Heart left ventricle (tissue), 16 donors: ENCODE results near the gene WHRN. TPM values are rescaled to one million over a fixed set of nuclear protein-coding genes. Genes with fewer than 3 reads are reported as not detected.
A peak's percentile ranks its signal among the peaks of the same experiment; 100 is the strongest.

Experiments
- ATAC-seq, 4 donors: fragments of 200-7000 bp; cut with Tn5 transposase; one replicate each; pipeline ENCODE4 v1.9.1; 2020 to 2022; ENCODE audit warnings: moderate library complexity in 4 of 4, mild to moderate bottlenecking in 3 of 4, moderate number of reproducible peaks in 1 of 4
- DNase-seq, 5 donors: peaks; one replicate each; pipeline ENCODE4 v3.0.0-alpha.2; 2020
- H3K27ac ChIP-seq, 12 donors: fragments of 200-600 bp; sonication (generic) in 4 of 12; one replicate each; pipeline versions ENCODE4 v1.5.0 to v1.8.0; 2016 to 2022; ENCODE audit warnings: mild to moderate bottlenecking in 2 of 12
- H3K27me3 ChIP-seq, 9 donors: fragments of 200-600 bp; sonication (generic) in 2 of 9; one replicate each; pipeline versions ENCODE4 v1.5.1 to v1.8.0; 2016 to 2022; ENCODE audit warnings: mild to moderate bottlenecking in 3 of 9
- H3K36me3 ChIP-seq, 9 donors: fragments of 200-600 bp; sonication (generic) in 2 of 9; one replicate each; pipeline versions ENCODE4 v1.5.0 to v1.8.0; 2018 to 2022; ENCODE audit warnings: mild to moderate bottlenecking in 2 of 9
- H3K4me1 ChIP-seq, 12 donors: fragments of 200-600 bp; sonication (generic) in 4 of 12; one replicate each; pipeline versions ENCODE4 v1.5.0 to v1.8.0; 2016 to 2022; ENCODE audit warnings: mild to moderate bottlenecking in 3 of 12
- H3K4me3 ChIP-seq, 12 donors: fragments of 200-600 bp; sonication (generic) in 4 of 12; one replicate each; pipeline versions ENCODE4 v1.5.0 to v1.8.0; 2017 to 2022; ENCODE audit warnings: mild to moderate bottlenecking in 9 of 12, moderate library complexity in 4 of 12
- H3K9me3 ChIP-seq, 12 donors: fragments of 200-600 bp; sonication (generic) in 4 of 12; one replicate each; pipeline versions ENCODE4 v1.5.0 to v1.8.0; 2016 to 2022; ENCODE audit warnings: mild to moderate bottlenecking in 1 of 12
- CTCF ChIP-seq, 12 donors: fragments of 200-600 bp; sonication (generic) in 4 of 12; IDR thresholded peaks; one replicate each; pipeline versions ENCODE4 v1.5.0 to v1.8.0; 2018 to 2022; ENCODE audit warnings: antibody characterized with exemption in 12 of 12, mild to moderate bottlenecking in 5 of 12
- POLR2A ChIP-seq, 2 donors: fragments of 450-650 bp; IDR thresholded peaks; one replicate each; pipeline ENCODE4 v1.6.1; 2017; ENCODE audit warnings: antibody characterized with exemption in 2 of 2, mild to moderate bottlenecking in 2 of 2, moderate library complexity in 2 of 2
- WGBS, 4 donors: extraction: QIAGEN DNeasy Blood & Tissue Kit in 2 of 4; methylation state at CpG; one replicate each; pipeline versions ENCODE4 v1.1.5 to v1.1.7; 2013 to 2018; 5-methylcytosine and 5-hydroxymethylcytosine counted together
- intact Hi-C, 10 donors: fragments of 100-400 bp; cut with DNase I; formaldehyde crosslinking; loops; one replicate each; pipeline versions ENCODE4 v1.11.1 to v1.14.2; 2022
- long read RNA-seq, 3 donors: library from polyadenylated mRNA; unstranded; transcript quantifications; one replicate each; pipeline ENCODE4 v2.0.0, GENCODE V29; 2020 to 2021
- polyA plus RNA-seq, 2 donors: library from polyadenylated mRNA; stranded (reverse); fragments of 200-250 nt; gene quantifications; one replicate each; pipeline ENCODE4 v1.2.3, GENCODE V29; 2013
- total RNA-seq, 9 donors: library from RNA; depleted of rRNA in 2 of 9; stranded (reverse); fragments of >200 nt in 2 of 9; fragmentation: NEBNext Ultra II Directional in 3 of 9; extraction: Animal tissue kit (Norgen Biotek cat#: 25700) in 3 of 9; gene quantifications; one replicate each; pipeline versions ENCODE4 v1.1.0 to v1.2.4, GENCODE V29; 2016 to 2023
- donor health status: ischemic (EF 13 %, LVEDD 7.1; RV severe dilation, severe dysfunction).
- donor health status: healthy with polysubstance abuse.
- donor health status: DM: no; HTN: yes; CAD: no.
- donor health status: DM: no; HTN: no; CAD: no.
- donor health status: ischemic (EF 25% LVEDD 6.9; RV normal size, moderate dysfunction).
- donor health status: ischemic (EF 25% LVEDD 5.7; RV mildly dilated, moderate dysfunction).
- donor health status: healthy.
- donor health status: DM: yes; HTN: yes; CAD: no.
- donor health status: ischemic (EF 35%, LVEDD 5.7; RV mildly dilated, moderate dysfunction).
- donor health status: nonischemic (EF 11% LVEDD 7.7; RV severe dilation, severe dysfunction).
- donor health status: DM: yes; HTN: yes; CAD: no.
- donor health status: PGD.
- donor health status: ischemic (EF 29% LVEDD 5.4; RV normal size, mild dysfunction).
- donor health status: nonischemic (EF 23%, LVEDD 6.1; RV moderate dilation, normal function).

WHRN gene
- total RNA-seq (1 to 10 TPM in 3 of 9 donors, under 1 TPM in 6; 0.12 to 1.4 (median 0.56) TPM), polyA plus RNA-seq (under 1 TPM; 0.37 to 0.61 TPM)
- long read RNA-seq, donor 1: 0 reads
- long read RNA-seq, donor 2: 0 reads
- long read RNA-seq, donor 3, partial matches to known transcripts: 0 of 1 reads
- long read RNA-seq, donor 3, other reads (novel, unspliced or antisense): 1 of 1 reads

- peaks cover 5 to 76% (median 48%) of the 10 kb centered on the region in 9 donors for H3K27me3 ChIP-seq
- peak within 1 kb of the TSS in 1 of 12 donors; percentile 86 for H3K27ac ChIP-seq
- 1 to 2% (median 2%) methylated on average over 29 to 75 of the region's 75 CpGs for WGBS, 4 donors
- intact Hi-C loops: no loop called here
- peak in 1 of 2 donors; percentile 53 for TF ChIP-seq POLR2A (IDR thresholded peaks at IDR 0.05)
- TF ChIP-seq CTCF (IDR thresholded peaks at IDR 0.05): no peak
- H3K4me3 ChIP-seq: peak within 1 kb of the TSS; percentile 20 to 69 (median 58)
- H3K4me1 ChIP-seq: peaks cover 0 to 18% (median 6%) of the 10 kb centered on the region in 12 donors
- no peaks in the 10 kb centered on the region for H3K36me3 ChIP-seq
- ATAC-seq: peak; percentile 76 to 98 (median 95)
- peak; percentile 89 to 94 (median 90) for DNase-seq
- H3K9me3 ChIP-seq: no peaks in the 10 kb centered on the region
Observed at GRCh38 chr9:114505187-114506081, at the start of gene WHRN. Gene WHRN (minus strand): TSS chr9:114505473. CDS start chr9:114504801, 672 bp downstream.

- H3K4me3 ChIP-seq: no peak overlapping the region
- intact Hi-C loops: no loop called here
- H3K36me3 ChIP-seq: no peaks in the 10 kb centered on the region
- no peak for ATAC-seq
- no peak overlapping the region for H3K27ac ChIP-seq
- TF ChIP-seq POLR2A (IDR thresholded peaks at IDR 0.05) (no peak), CTCF (IDR thresholded peaks at IDR 0.05) (no peak)
- peaks cover 0 to 4% (median 0%) of the 10 kb centered on the region in 12 donors for H3K9me3 ChIP-seq
- H3K27me3 ChIP-seq: peaks cover 0 to 7% (median 0%) of the 10 kb centered on the region in 9 donors
- WGBS, 4 donors: 67 to 72% (median 70%) methylated on average over 3 of the region's 3 CpGs
- DNase-seq: no peak
- H3K4me1 ChIP-seq: peaks cover 0 to 9% (median 0%) of the 10 kb centered on the region in 12 donors
Observed at GRCh38 chr9:114553202-114553601, 47.9 kb upstream of the WHRN start.

- no peak for ATAC-seq
- Histone ChIP-seq H3K27ac (no peak overlapping the region), H3K36me3 (no peaks in the 10 kb centered on the region), H3K4me1 (peaks cover 0 to 9% (median 0%) of the 10 kb centered on the region in 12 donors), H3K27me3 (peaks cover 0 to 12% (median 0%) of the 10 kb centered on the region in 9 donors), H3K9me3 (peaks cover 0 to 4% (median 0%) of the 10 kb centered on the region in 12 donors), H3K4me3 (no peak overlapping the region)
- 78 to 85% (median 83%) methylated on average over 5 of the region's 5 CpGs for WGBS, 4 donors
- intact Hi-C loops: no loop called here
- TF ChIP-seq CTCF (IDR thresholded peaks at IDR 0.05) (no peak), POLR2A (IDR thresholded peaks at IDR 0.05) (no peak)
- DNase-seq: no peak
Observed at GRCh38 chr9:114552706-114553105, 47.4 kb upstream of the WHRN start.
